Thymus (tissue), 14 donors: Measurements from ENCODE around the gene MCF2. TPM values are rescaled to one million over a fixed set of nuclear protein-coding genes. Genes with fewer than 3 reads are reported as not detected.

Experiments
- DNase-seq, 9 donors: peaks; one replicate each; pipeline ENCODE4 v3.0.0-alpha.2; 2013; ENCODE audit warnings: low spot score in 9 of 9, low read depth in 6 of 9, missing footprints in 1 of 9
- H3K27ac ChIP-seq, 2 donors: one replicate each; pipeline ENCODE4 v1.5.1; 2013; ENCODE audit warnings: control low read depth in 1 of 2, low read depth in 1 of 2, low read length in 1 of 2, mild to moderate bottlenecking in 1 of 2, moderate library complexity in 1 of 2
- H3K27me3 ChIP-seq, 2 donors: one replicate each; pipeline ENCODE4 v1.5.1; 2013; ENCODE audit warnings: low read length in 1 of 2; ENCODE audit not compliant: control insufficient read depth in 2 of 2, insufficient read depth in 1 of 2
- H3K36me3 ChIP-seq, 2 donors: one replicate each; pipeline ENCODE4 v1.5.1; 2013; ENCODE audit warnings: low read length in 1 of 2, mild to moderate bottlenecking in 1 of 2, moderate library complexity in 1 of 2; ENCODE audit not compliant: control insufficient read depth in 2 of 2, insufficient read depth in 2 of 2
- H3K4me1 ChIP-seq, 2 donors: one replicate each; pipeline ENCODE4 v1.5.1; 2013; ENCODE audit warnings: low read length in 2 of 2; ENCODE audit not compliant: control insufficient read depth in 2 of 2, insufficient read depth in 2 of 2
- H3K4me3 ChIP-seq, 2 donors: one replicate each; pipeline ENCODE4 v1.5.1; 2013; ENCODE audit warnings: low read length in 2 of 2, control low read depth in 1 of 2, mild to moderate bottlenecking in 1 of 2
- H3K9me3 ChIP-seq, 2 donors: one replicate each; pipeline ENCODE4 v1.5.1; 2013; ENCODE audit warnings: low read length in 1 of 2, mild to moderate bottlenecking in 1 of 2; ENCODE audit not compliant: control insufficient read depth in 2 of 2, insufficient read depth in 1 of 2
- WGBS: extraction: QIAGEN DNeasy Blood & Tissue Kit; methylation state at CpG from one replicate; pipeline ENCODE4 v1.1.7; 2013; 5-methylcytosine and 5-hydroxymethylcytosine counted together
- long read RNA-seq, 10 donors: transcript quantifications; one replicate each; lab custom pipeline, GENCODE V29; 2026
- polyA plus RNA-seq: library from polyadenylated mRNA; stranded (reverse); fragments of 200-250 nt; gene quantifications from one replicate; pipeline ENCODE4 v1.2.3, GENCODE V29; 2013
- total RNA-seq: library from RNA; stranded (reverse); fragments of 120-200 nt; gene quantifications from one replicate; pipeline ENCODE4 v1.2.4, GENCODE V29; 2013
- donor health status: healthy.

The MCF2 gene, protein sequence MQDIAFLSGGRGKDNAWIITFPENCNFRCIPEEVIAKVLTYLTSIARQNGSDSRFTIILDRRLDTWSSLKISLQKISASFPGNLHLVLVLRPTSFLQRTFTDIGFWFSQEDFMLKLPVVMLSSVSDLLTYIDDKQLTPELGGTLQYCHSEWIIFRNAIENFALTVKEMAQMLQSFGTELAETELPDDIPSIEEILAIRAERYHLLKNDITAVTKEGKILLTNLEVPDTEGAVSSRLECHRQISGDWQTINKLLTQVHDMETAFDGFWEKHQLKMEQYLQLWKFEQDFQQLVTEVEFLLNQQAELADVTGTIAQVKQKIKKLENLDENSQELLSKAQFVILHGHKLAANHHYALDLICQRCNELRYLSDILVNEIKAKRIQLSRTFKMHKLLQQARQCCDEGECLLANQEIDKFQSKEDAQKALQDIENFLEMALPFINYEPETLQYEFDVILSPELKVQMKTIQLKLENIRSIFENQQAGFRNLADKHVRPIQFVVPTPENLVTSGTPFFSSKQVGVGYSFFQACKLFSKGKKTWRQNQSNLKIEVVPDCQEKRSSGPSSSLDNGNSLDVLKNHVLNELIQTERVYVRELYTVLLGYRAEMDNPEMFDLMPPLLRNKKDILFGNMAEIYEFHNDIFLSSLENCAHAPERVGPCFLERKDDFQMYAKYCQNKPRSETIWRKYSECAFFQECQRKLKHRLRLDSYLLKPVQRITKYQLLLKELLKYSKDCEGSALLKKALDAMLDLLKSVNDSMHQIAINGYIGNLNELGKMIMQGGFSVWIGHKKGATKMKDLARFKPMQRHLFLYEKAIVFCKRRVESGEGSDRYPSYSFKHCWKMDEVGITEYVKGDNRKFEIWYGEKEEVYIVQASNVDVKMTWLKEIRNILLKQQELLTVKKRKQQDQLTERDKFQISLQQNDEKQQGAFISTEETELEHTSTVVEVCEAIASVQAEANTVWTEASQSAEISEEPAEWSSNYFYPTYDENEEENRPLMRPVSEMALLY
- total RNA-seq (0.33 TPM), polyA plus RNA-seq (2.0 TPM)
- long read RNA-seq, donor 1, result 0 reads
- long read RNA-seq, donor 2, result 0 reads
- long read RNA-seq, donor 3, result 0 reads
- long read RNA-seq, donor 4, result 0 reads
- long read RNA-seq, donor 5, result 0 reads
- long read RNA-seq, donor 6, result 0 reads
- long read RNA-seq, donor 7, result 0 reads
- long read RNA-seq, donor 8, result 0 reads
- long read RNA-seq, donor 9, result 0 reads
- long read RNA-seq, donor 10, result 0 reads

DNA sequence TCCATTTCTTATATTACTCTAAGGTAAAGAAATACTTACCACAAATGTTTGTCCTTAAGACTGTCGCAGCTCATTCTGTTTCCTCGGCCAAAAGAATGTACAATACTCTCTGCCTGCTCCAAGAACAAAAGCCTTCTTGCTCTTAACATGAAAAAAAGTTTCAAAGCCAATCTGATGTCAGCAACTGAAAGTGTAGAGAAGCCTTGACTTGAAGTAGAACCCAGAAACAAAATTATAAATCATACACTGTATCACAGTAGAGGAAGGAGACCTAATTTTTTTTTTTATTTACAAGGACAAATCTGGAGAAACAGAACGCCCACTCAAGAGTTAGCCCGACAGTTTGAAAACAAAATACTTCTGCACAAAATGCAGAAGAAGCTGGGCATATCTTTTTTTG is at the start of gene MCF2:
MCF2 (minus strand) TSS at position 101 of the 400 bp plus-strand sequence. CDS start 56,423 bp downstream, outside the sequence.
- H3K27ac ChIP-seq, result no peak within 1 kb of the TSS
- no peaks in the 10 kb centered on the region for H3K9me3 ChIP-seq
- no peak within 1 kb of the TSS for H3K4me3 ChIP-seq
- no peaks in the 10 kb centered on the region for H3K4me1 ChIP-seq
- DNase-seq, result no peak
- WGBS, result 93% methylated on average over 4 of the region's 4 CpGs
- H3K36me3 ChIP-seq, result no peaks in the 10 kb centered on the region
- no peaks in the 10 kb centered on the region for H3K27me3 ChIP-seq

- Histone ChIP-seq H3K27ac (no peak overlapping the region), H3K4me3 (no peak overlapping the region), H3K4me1 (no peaks in the 10 kb centered on the region), H3K9me3 (no peaks in the 10 kb centered on the region), H3K36me3 (peaks cover 0 to 5% of the 10 kb centered on the region in 2 donors), H3K27me3 (no peaks in the 10 kb centered on the region)
- DNase-seq, result no peak
- WGBS, result 97% methylated on average over 3 of the region's 3 CpGs
Measured at GRCh38 chrX:139751053-139751452, 43.1 kb upstream of the MCF2 start.

DNA sequence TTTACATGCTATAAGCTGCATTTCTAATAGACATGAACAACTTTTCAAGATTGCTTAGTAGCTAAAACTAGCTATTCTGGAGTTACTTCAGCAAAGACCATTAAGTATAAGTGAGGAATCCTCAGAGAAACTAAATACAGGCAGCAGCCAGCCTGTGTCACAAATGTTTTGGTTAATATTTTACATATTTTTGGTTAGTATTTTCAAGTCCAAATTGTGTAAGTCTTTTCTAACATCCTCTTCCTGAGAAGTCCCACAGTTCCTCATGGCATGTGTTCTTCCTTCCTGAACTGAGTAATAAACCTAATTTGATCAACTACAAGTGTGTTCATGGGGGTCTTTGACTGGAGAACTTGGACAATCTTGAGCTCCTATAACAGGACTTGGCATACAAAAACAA is 42.4 kb upstream of the MCF2 start:
- Histone ChIP-seq H3K27ac (no peak overlapping the region), H3K4me3 (no peak overlapping the region), H3K9me3 (no peaks in the 10 kb centered on the region), H3K36me3 (peaks cover 0 to 5% of the 10 kb centered on the region in 2 donors), H3K4me1 (no peaks in the 10 kb centered on the region), H3K27me3 (no peaks in the 10 kb centered on the region)
- DNase-seq, result no peak

DNA sequence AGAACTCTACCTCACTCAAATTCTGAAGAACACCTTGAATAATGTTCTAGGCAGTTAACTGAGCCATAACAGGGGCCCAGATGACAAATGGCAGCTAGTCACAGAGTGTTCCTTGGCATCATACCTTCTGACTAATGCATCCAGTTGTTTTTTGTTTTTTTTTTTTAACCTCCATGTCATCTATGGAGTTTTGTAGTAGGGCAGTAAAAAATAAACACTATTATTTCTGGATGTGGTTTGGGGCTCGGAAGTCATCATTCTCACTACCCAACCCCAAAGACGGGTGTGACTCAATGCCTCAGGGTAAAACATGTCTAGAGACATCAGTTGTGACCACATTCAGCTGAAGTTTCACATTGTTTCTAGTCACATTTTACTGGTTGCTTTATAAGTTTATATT is 31.2 kb upstream of the MCF2 start:
- Histone ChIP-seq H3K27me3 (no peaks in the 10 kb centered on the region), H3K27ac (no peak overlapping the region), H3K36me3 (no peaks in the 10 kb centered on the region), H3K4me1 (no peaks in the 10 kb centered on the region), H3K4me3 (no peak overlapping the region), H3K9me3 (no peaks in the 10 kb centered on the region)
- peak in 1 of 9 donors; percentile 6 for DNase-seq
- whole genome bisulfite sequencing, result 92% methylated on average over 2 of the region's 2 CpGs

- no peaks in the 10 kb centered on the region for H3K27me3 ChIP-seq
- peak in 1 of 9 donors; percentile 23 for DNase-seq
- H3K9me3 ChIP-seq, result no peaks in the 10 kb centered on the region
- no peak overlapping the region for H3K4me3 ChIP-seq
- H3K4me1 ChIP-seq, result no peaks in the 10 kb centered on the region
- no peak overlapping the region for H3K27ac ChIP-seq
- H3K36me3 ChIP-seq, result no peaks in the 10 kb centered on the region
Measured at GRCh38 chrX:139738581-139738980, 30.6 kb upstream of the MCF2 start.

DNA sequence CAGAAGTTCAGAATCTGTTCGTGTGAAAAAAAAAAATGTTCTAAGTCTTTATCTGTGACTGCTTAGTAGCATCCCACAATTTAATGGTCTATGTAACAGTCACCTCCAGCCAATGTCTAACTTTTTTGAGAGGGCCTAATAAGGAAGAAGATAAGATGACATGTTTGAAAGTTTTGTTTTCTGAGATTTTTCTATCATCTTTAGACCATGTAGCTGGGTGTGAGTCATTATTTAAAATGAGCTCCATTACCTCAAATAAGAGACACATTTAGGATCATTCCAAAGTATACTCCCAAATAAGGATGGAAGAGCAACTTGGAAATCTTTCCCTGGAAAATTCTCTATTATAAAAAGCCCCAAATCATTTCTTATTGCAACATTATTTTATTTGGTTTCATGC is 28.2 kb upstream of the MCF2 start:
- Histone ChIP-seq H3K27me3 (no peaks in the 10 kb centered on the region), H3K36me3 (no peaks in the 10 kb centered on the region), H3K9me3 (no peaks in the 10 kb centered on the region), H3K27ac (no peak overlapping the region), H3K4me3 (no peak overlapping the region), H3K4me1 (no peaks in the 10 kb centered on the region)
- DNase-seq, result no peak
- WGBS, result 97% methylated on average over 1 of the region's 1 CpG

DNA sequence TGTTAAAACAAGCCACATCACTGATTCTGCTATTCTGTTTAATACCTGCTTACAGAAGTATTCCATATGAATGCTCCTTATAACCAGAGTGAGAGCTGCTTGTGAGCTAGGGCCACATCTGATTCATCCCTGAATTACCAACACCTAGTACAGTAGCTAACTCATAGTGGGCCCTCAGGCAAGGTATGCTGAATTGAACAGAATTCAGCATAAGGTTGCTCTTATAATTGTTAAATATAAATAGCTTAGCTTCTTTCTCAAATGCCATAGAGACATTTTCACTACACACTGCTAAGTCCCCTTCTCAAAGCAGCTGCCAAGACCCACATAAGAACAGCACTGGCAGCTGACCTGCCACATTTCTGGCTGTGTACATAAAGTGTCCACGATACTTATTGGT is 27.0 kb upstream of the MCF2 start:
- H3K4me3 ChIP-seq, result no peak overlapping the region
- H3K9me3 ChIP-seq, result no peaks in the 10 kb centered on the region
- WGBS, result 100% methylated on average over 1 of the region's 1 CpG
- no peaks in the 10 kb centered on the region for H3K36me3 ChIP-seq
- H3K4me1 ChIP-seq, result no peaks in the 10 kb centered on the region
- H3K27ac ChIP-seq, result no peak overlapping the region
- no peaks in the 10 kb centered on the region for H3K27me3 ChIP-seq
- DNase-seq, result no peak

DNA sequence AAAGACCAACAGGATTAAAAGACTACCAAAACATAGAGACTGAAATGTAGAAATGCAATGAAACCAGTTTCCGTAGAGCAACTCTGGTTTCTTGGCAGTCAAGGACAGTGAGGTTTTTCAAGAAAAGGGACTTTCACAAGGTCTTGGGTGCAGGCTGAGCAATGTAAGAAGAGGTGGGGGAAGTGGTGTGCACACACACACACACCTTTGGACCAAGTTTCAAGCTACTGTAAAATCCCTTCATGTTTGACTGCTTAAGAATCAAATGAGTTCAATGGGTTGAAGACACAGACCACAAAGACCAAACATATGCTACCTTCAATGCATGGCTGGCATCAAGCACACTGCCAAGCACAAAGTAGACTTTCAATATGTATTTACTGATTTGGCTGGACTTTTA is 17.8 kb upstream of the MCF2 start:
- Histone ChIP-seq H3K4me1 (no peaks in the 10 kb centered on the region), H3K27me3 (no peaks in the 10 kb centered on the region)
- DNase-seq, result peak in 1 of 9 donors; percentile 18

GRCh38 chrX:139724626-139725025 is 16.7 kb upstream of the MCF2 start:
- Histone ChIP-seq H3K27me3 (no peaks in the 10 kb centered on the region), H3K9me3 (no peaks in the 10 kb centered on the region), H3K4me1 (no peaks in the 10 kb centered on the region), H3K4me3 (no peak overlapping the region), H3K27ac (no peak overlapping the region), H3K36me3 (no peaks in the 10 kb centered on the region)
- 98% methylated on average over 2 of the region's 2 CpGs for WGBS
- no peak for DNase-seq

More for the DNA sequence above, 17.8 kb upstream of the MCF2 start:
- Histone ChIP-seq H3K4me3 (no peak overlapping the region), H3K36me3 (no peaks in the 10 kb centered on the region), H3K27ac (no peak overlapping the region), H3K9me3 (no peaks in the 10 kb centered on the region)
- WGBS, result 88% methylated on average over 1 of the region's 1 CpG
